Brain microvascular endothelial cell (primary cell): Measurements from ENCODE around the gene MAN1C1.
"Not testable (repeated sequence)": the region's sequence is repeated elsewhere in the genome, so short reads cannot be mapped to it uniquely, and the experiment has no call there.

Experiments
- DNase-seq: peaks from one replicate; pipeline ENCODE4 v3.0.0-alpha.2; 2020
- H3K27ac ChIP-seq: fragments of 250-450 bp; sonication (Bioruptor Pico); 2 replicates; pipeline ENCODE4 v1.5.1; 2020; ENCODE audit warnings: mild to moderate bottlenecking, moderate library complexity
- H3K27me3 ChIP-seq: fragments of 250-450 bp; sonication (Bioruptor Pico); replicated peaks from 2 replicates; pipeline ENCODE4 v1.5.1; 2020; ENCODE audit warnings: mild to moderate bottlenecking
- H3K36me3 ChIP-seq: fragments of 250-450 bp; sonication (Bioruptor Pico); replicated peaks from 2 replicates; pipeline ENCODE4 v1.5.1; 2020; ENCODE audit warnings: mild to moderate bottlenecking
- H3K4me3 ChIP-seq: 2 replicates; pipeline ENCODE4 v1.5.1; 2011; ENCODE audit warnings: low read depth, mild to moderate bottlenecking, control low read depth, low read length, moderate library complexity
- in situ Hi-C: cut with HindIII; loops from 2 replicates; pipeline ENCODE4 v1.10.0; 2017; ENCODE audit warnings: low sequenced_read_pairs, low pct_ligation_motif_present
- TF ChIP-seq, protein P1 (sequence below): IDR thresholded peaks from 2 replicates; pipeline ENCODE4 v1.5.1; 2011; ENCODE audit warnings: low read depth, mild to moderate bottlenecking, moderate library complexity, low read length, control low read depth, inconsistent platforms; ENCODE audit errors: missing control alignments

The MAN1C1 gene

GRCh38 chr1:25695771-25696311, 79.2 kb downstream of the MAN1C1 start:
- Histone ChIP-seq H3K4me3 (no peak overlapping the region), H3K36me3 (no peaks in the 10 kb centered on the region), H3K27ac (peak overlapping the region; percentile 88), H3K27me3 (no peaks in the 10 kb centered on the region)
- TF ChIP-seq, protein P1, sequence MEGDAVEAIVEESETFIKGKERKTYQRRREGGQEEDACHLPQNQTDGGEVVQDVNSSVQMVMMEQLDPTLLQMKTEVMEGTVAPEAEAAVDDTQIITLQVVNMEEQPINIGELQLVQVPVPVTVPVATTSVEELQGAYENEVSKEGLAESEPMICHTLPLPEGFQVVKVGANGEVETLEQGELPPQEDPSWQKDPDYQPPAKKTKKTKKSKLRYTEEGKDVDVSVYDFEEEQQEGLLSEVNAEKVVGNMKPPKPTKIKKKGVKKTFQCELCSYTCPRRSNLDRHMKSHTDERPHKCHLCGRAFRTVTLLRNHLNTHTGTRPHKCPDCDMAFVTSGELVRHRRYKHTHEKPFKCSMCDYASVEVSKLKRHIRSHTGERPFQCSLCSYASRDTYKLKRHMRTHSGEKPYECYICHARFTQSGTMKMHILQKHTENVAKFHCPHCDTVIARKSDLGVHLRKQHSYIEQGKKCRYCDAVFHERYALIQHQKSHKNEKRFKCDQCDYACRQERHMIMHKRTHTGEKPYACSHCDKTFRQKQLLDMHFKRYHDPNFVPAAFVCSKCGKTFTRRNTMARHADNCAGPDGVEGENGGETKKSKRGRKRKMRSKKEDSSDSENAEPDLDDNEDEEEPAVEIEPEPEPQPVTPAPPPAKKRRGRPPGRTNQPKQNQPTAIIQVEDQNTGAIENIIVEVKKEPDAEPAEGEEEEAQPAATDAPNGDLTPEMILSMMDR, result no peak
- DNase-seq, result peak; percentile 93
- in situ Hi-C loops, result no loop called here

DNA sequence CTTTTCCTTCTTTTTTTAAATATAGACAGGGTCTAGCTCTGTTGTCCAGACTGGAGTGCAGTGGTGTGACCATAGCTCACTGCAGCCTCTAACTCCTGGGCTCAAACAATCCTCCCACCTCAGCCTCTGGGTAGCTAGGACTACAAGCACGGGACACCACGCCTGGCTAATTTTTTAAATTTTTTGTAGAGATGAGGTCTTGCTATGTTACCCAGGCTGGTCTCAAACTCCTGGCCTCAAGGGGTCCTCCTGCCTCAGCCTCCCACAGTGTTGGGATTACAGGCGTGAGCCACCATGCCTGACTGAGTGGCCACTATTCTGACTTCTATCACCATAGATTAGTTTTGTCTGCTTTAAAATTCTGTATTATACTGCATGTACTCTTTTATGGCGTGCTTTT, 80.1 kb downstream of the MAN1C1 start:
- H3K4me3 ChIP-seq, DNase-seq, H3K27me3 ChIP-seq, in situ Hi-C loops, H3K36me3 ChIP-seq: not testable (repeated sequence)
- H3K27ac ChIP-seq, result peak overlapping the region; percentile 88

DNA sequence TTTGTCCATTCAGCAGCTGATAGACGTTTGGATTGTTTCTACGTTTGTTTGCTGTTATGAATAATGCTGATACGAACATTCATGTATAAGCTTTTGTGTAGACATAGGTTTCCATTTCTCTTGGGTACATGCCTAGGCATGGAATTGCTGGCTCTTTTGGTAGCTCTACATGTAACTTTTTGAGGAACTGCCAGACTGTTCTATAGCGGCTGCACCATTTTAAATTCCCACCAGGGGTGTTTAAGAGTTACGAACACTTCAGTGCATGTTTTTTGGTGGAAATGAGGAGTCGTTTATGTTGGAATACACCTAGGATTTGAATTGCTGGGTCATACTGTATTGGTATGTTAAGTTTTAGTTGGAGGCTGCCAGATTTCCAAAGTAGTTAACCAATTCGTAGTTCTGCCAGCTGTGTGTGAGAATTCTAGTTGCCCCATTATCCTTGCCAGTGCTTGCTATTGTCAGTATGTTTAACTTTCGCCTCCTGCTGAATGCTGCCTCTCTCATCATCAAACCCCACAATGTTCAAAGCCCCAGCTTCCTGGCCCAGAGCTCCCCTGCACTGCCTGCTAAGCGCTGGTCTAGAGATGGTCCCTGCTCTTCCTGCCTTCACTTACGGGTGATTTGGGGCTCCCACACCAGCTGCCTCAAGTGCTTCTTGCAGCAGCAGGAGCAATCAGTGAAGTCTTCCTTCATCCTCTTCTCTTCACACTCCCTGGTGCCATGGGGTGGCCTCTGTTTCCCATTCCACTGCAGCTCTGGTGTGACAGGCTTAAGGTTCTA, 81.0 kb downstream of the MAN1C1 start:
- Histone ChIP-seq H3K27me3 (no peaks in the 10 kb centered on the region), H3K36me3 (no peaks in the 10 kb centered on the region), H3K4me3 (no peak overlapping the region), H3K27ac (no peak overlapping the region)
- in situ Hi-C loops, result no loop called here
- DNase-seq, result no peak
- TF ChIP-seq, protein P1, result no peak

DNA sequence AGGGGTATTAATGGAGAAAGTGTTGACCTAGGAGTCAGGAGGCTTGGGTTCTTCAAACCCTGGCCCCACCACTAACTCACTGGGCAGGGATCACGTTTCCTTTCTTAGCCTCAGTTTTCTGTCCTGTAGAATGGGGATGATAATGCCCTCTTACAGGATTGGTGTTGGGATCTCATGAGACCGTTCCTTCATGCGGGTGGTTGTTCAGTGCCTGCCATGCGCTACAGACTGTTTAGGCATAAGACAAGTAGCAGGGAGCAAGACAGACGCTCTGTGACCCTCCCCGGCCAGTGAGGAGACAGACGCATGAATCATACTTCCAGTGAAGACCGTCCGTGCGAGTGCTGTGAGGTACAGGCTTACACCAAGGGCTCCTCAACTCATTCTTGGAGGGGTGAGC, 81.7 kb downstream of the MAN1C1 start:
- peak; percentile 82 for DNase-seq
- no peak overlapping the region for H3K27ac ChIP-seq
- TF ChIP-seq, protein P1, result no peak

GRCh38 chr1:25699059-25699458, 82.5 kb downstream of the MAN1C1 start:
- H3K27ac ChIP-seq, H3K4me3 ChIP-seq, DNase-seq, in situ Hi-C loops, H3K36me3 ChIP-seq, H3K27me3 ChIP-seq: not testable (repeated sequence)

More for the DNA sequence above, 81.7 kb downstream of the MAN1C1 start:
- no peaks in the 10 kb centered on the region for H3K36me3 ChIP-seq
- H3K4me3 ChIP-seq, result no peak overlapping the region
- in situ Hi-C loops, result no loop called here
- H3K27me3 ChIP-seq, result no peaks in the 10 kb centered on the region

DNA sequence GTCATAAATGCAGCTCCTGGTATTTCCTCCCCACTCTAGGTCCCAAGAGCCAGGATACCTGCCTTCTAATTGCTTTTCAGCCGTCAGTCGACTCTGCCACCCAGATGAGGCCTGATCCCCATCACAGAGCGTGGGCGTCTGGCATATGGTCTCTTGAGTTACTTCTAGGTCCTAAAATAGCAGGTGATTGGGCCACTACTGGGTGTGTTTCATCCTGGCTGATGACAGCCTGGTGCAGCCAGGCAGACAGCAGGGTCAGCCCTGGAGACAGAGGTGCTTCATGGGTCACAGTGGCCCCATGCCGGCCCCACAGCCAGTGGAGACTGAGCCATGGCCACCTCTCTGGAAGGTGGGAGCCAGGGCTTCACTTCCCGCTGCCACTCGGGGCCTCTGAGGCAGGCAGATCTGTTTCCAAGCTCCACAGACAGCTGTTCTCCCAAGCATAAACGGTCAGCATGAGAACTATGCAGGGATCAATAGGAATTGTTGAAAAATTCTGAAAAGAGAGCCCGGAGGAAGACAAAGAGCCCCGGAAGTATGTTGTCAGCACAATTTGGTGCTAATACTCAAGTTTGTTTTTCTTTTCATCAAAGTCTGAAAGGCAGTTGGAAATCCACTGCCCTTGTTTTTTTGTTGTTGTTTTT, 83.0 kb downstream of the MAN1C1 start:
- H3K27ac ChIP-seq, result no peak overlapping the region
- DNase-seq, result no peak
- H3K36me3 ChIP-seq, result no peaks in the 10 kb centered on the region
- H3K4me3 ChIP-seq, result no peak overlapping the region
- H3K27me3 ChIP-seq, result no peaks in the 10 kb centered on the region
- in situ Hi-C loops, result no loop called here
- TF ChIP-seq, protein P1, result no peak

DNA sequence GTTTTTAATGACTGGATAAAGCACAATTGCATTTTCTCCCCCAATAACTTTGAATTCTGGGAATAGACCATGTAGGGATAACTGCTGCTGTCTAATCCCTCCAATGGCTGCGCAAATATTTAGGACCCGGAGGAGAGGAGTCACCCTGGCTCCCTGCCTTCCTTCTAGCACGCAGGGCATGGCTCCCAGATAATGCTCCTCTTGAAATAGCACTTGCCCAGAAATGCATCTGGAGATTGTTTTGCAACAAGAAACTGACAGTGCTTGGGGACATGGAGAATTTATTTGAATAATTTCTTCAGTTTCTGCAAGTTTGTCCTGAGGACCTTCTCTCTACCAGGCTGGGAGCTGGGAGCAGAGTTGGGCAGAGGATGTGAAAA, 83.5 kb downstream of the MAN1C1 start:
- in situ Hi-C loops, result no loop called here
- no peak overlapping the region for H3K4me3 ChIP-seq
- TF ChIP-seq, protein P1, result no peak
- H3K27ac ChIP-seq, result no peak overlapping the region
- H3K27me3 ChIP-seq, result no peaks in the 10 kb centered on the region
- no peaks in the 10 kb centered on the region for H3K36me3 ChIP-seq
- DNase-seq, result no peak
